ENCODE measurements around the gene HORMAD2.

DNA sequence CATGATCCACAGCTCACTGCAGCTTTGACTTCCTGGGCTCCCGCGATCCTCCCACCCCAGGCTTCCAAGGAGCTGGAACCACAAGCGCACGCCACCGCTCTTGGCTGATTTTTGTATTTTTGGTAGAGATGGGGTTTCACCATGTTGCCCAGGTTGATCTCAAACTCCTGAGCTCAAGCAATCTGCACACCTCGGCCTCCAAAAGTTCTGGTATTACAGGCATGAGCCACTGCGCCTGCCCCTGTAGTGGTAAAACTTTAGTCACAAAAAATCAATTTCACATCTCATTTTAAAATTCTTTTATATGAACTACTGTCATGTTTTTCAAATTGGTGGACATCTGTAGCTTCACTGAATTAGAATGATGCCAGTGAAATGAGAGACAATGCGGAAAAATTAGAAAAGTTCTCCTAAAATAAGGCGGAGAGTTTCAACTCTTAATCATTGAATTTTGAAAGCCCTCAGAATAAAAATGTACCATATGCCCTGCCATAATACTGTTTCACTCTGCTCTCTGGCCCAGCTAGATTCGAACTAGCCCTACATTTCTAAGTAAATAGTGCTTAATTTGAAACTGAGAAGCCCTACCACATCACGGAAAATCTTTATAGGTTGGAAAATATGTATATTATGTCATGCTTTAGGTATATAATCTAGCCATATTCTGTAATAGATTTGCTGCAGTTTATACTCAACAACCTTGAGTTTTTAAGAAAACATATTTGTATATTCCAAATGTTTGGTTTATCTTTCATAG lies 78.7 kb downstream of the HORMAD2 start:
- TF ChIP-seq, protein P1, sequence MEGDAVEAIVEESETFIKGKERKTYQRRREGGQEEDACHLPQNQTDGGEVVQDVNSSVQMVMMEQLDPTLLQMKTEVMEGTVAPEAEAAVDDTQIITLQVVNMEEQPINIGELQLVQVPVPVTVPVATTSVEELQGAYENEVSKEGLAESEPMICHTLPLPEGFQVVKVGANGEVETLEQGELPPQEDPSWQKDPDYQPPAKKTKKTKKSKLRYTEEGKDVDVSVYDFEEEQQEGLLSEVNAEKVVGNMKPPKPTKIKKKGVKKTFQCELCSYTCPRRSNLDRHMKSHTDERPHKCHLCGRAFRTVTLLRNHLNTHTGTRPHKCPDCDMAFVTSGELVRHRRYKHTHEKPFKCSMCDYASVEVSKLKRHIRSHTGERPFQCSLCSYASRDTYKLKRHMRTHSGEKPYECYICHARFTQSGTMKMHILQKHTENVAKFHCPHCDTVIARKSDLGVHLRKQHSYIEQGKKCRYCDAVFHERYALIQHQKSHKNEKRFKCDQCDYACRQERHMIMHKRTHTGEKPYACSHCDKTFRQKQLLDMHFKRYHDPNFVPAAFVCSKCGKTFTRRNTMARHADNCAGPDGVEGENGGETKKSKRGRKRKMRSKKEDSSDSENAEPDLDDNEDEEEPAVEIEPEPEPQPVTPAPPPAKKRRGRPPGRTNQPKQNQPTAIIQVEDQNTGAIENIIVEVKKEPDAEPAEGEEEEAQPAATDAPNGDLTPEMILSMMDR (IDR thresholded peaks at IDR 0.05; ENCODE audit: extremely low read depth in 1 of 2, insufficient read depth in 1 of 2, low read depth in 1 of 2, low read length in 2 of 2), result no peak
- no peak for TF ChIP-seq POLR2A (IDR thresholded peaks at IDR 0.05; ENCODE audit: low read depth, low read length)
- TF ChIP-seq EZH2 (IDR thresholded peaks at IDR 0.05; ENCODE audit: borderline replicate concordance, low read depth, low read length, severe bottlenecking), result no peak
- TF ChIP-seq, protein P2, sequence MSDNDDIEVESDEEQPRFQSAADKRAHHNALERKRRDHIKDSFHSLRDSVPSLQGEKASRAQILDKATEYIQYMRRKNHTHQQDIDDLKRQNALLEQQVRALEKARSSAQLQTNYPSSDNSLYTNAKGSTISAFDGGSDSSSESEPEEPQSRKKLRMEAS (IDR thresholded peaks at IDR 0.05; ENCODE audit: insufficient read depth, insufficient read length), result no peak
- TF ChIP-seq POLR2AphosphoS5 (IDR thresholded peaks at IDR 0.05; ENCODE audit: insufficient read depth, low read depth, low read length), result no peak
- no peak for TF ChIP-seq JUN (IDR thresholded peaks at IDR 0.05; ENCODE audit: borderline replicate concordance, insufficient read depth, insufficient read length, low read depth)
- no peak for TF ChIP-seq GATA2 (IDR thresholded peaks at IDR 0.05; ENCODE audit: insufficient read depth, insufficient read length, low read depth, low read length)

Data from endothelial cell of umbilical vein (primary cell).